KMS-11 (cell line): ENCODE measurements around the gene ZNF423.

Experiments
- H2AFZ ChIP-seq: fragments of 200-600 bp; sonication (generic); 2 replicates; pipeline ENCODE4 v1.6.1; 2016; ENCODE audit warnings: antibody characterized with exemption, mixed run types, low read depth
- H3K27ac ChIP-seq: fragments of 200-600 bp; sonication (generic); 2 replicates; pipeline ENCODE4 v1.6.1; 2016; ENCODE audit warnings: mild to moderate bottlenecking, mixed run types
- H3K27me3 ChIP-seq: fragments of 200-600 bp; sonication (generic); 2 replicates; pipeline ENCODE4 v1.6.1; 2017; ENCODE audit warnings: mild to moderate bottlenecking, low read depth, mixed run types, moderate library complexity; ENCODE audit not compliant: insufficient read depth
- H3K36me3 ChIP-seq: fragments of 200-600 bp; sonication (generic); 2 replicates; pipeline ENCODE4 v1.6.1; 2017; ENCODE audit warnings: mild to moderate bottlenecking, mixed run types; ENCODE audit not compliant: insufficient read depth
- H3K4me1 ChIP-seq: fragments of 200-600 bp; sonication (generic); 2 replicates; pipeline ENCODE4 v1.6.1; 2016; ENCODE audit warnings: mild to moderate bottlenecking, low read depth, mixed run types; ENCODE audit not compliant: poor library complexity, severe bottlenecking
- H3K4me2 ChIP-seq: fragments of 200-600 bp; sonication (generic); 2 replicates; pipeline ENCODE4 v1.7.0; 2016; ENCODE audit warnings: mild to moderate bottlenecking, mixed run types
- H3K4me3 ChIP-seq: fragments of 200-600 bp; sonication (generic); IDR thresholded peaks from 2 replicates; pipeline ENCODE4 v1.6.1; 2017; ENCODE audit warnings: low read depth, low read length, mixed read lengths; ENCODE audit not compliant: insufficient read depth
- H3K79me2 ChIP-seq: fragments of 200-600 bp; sonication (generic); 2 replicates; pipeline ENCODE4 v1.6.1; 2016; ENCODE audit warnings: low read depth, mixed run types; ENCODE audit not compliant: insufficient read depth
- H3K9ac ChIP-seq: fragments of 200-600 bp; sonication (generic); 2 replicates; pipeline ENCODE4 v1.6.1; 2016; ENCODE audit warnings: mild to moderate bottlenecking, mixed run types
- H4K20me1 ChIP-seq: fragments of 200-600 bp; sonication (generic); 2 replicates; pipeline ENCODE4 v1.6.1; 2016; ENCODE audit warnings: mild to moderate bottlenecking, mixed run types; ENCODE audit not compliant: insufficient read depth
- CTCF ChIP-seq: fragments of 200-600 bp; sonication (generic); conservative IDR thresholded peaks from 2 replicates; pipeline ENCODE4 v1.6.1; 2017; ENCODE audit warnings: low read depth, mild to moderate bottlenecking, antibody characterized with exemption, low read length, moderate library complexity, mixed read lengths

The ZNF423 gene

GRCh38 chr16:49537924-49538459 is 317.9 kb downstream of the ZNF423 start:
- no peak overlapping the region for H3K9ac ChIP-seq
- no peaks in the 10 kb centered on the region for H3K36me3 ChIP-seq
- no peak overlapping the region for H3K4me2 ChIP-seq
- no peaks in the 10 kb centered on the region for H4K20me1 ChIP-seq
- H3K4me1 ChIP-seq, result no peaks in the 10 kb centered on the region
- H3K27me3 ChIP-seq, result no peaks in the 10 kb centered on the region
- TF ChIP-seq CTCF, result no peak
- no peak overlapping the region for H3K27ac ChIP-seq
- H2AFZ ChIP-seq, result no peak overlapping the region
- H3K4me3 ChIP-seq, result no peak overlapping the region
- H3K79me2 ChIP-seq, result no peaks in the 10 kb centered on the region

- Histone ChIP-seq H3K4me2 (no peak overlapping the region), H3K4me3 (no peak overlapping the region), H2AFZ (no peak overlapping the region), H3K9ac (no peak overlapping the region), H3K27ac (no peak overlapping the region), H3K79me2 (no peaks in the 10 kb centered on the region), H3K27me3 (no peaks in the 10 kb centered on the region; the same call in 1 of the 2 replicates), H3K4me1 (no peaks in the 10 kb centered on the region), H3K36me3 (no peaks in the 10 kb centered on the region), H4K20me1 (no peaks in the 10 kb centered on the region)
- no peak for TF ChIP-seq CTCF
These were observed 320.9 kb downstream of the ZNF423 start for GRCh38 chr16:49534901-49535610.

GRCh38 chr16:49533422-49533821 is 322.5 kb downstream of the ZNF423 start:
- Histone ChIP-seq H3K27ac (no peak overlapping the region), H3K79me2 (no peaks in the 10 kb centered on the region), H4K20me1 (no peaks in the 10 kb centered on the region), H3K9ac (no peak overlapping the region), H2AFZ (no peak overlapping the region), H3K4me3 (no peak overlapping the region), H3K4me2 (no peak overlapping the region), H3K27me3 (no peaks in the 10 kb centered on the region; the same call in 1 of the 2 replicates), H3K36me3 (no peaks in the 10 kb centered on the region), H3K4me1 (no peaks in the 10 kb centered on the region)
- TF ChIP-seq CTCF, result no peak

GRCh38 chr16:49532873-49533272 is 323.0 kb downstream of the ZNF423 start:
- Histone ChIP-seq H2AFZ (no peak overlapping the region), H3K27ac (no peak overlapping the region), H3K4me2 (no peak overlapping the region), H3K27me3 (no peaks in the 10 kb centered on the region; the same call in 1 of the 2 replicates), H3K4me3 (no peak overlapping the region), H3K79me2 (no peaks in the 10 kb centered on the region), H3K9ac (no peak overlapping the region), H4K20me1 (no peaks in the 10 kb centered on the region), H3K36me3 (no peaks in the 10 kb centered on the region), H3K4me1 (no peaks in the 10 kb centered on the region)
- no peak for TF ChIP-seq CTCF
